NT2/D1 (cell line): Measurements from ENCODE around the gene DNAL4.

Source experiments
- DNase-seq: peaks from one replicate; pipeline ENCODE4 v3.0.0-alpha.2; 2011; ENCODE audit warnings: low read depth, low spot score
- H3K27me3 ChIP-seq: 2 replicates; pipeline ENCODE4 v1.6.0; 2011; ENCODE audit warnings: mild to moderate bottlenecking; ENCODE audit not compliant: insufficient read length, insufficient read depth
- H3K36me3 ChIP-seq: 2 replicates; pipeline ENCODE4 v1.6.1; 2011; ENCODE audit warnings: mild to moderate bottlenecking, low read length, mixed read lengths; ENCODE audit not compliant: insufficient read depth, insufficient read length
- H3K4me1 ChIP-seq: 2 replicates; pipeline ENCODE4 v1.5.1; 2011; ENCODE audit not compliant: insufficient read depth, insufficient read length
- H3K4me3 ChIP-seq: 2 replicates; pipeline ENCODE4 v1.5.1; 2011; ENCODE audit warnings: low read depth; ENCODE audit not compliant: insufficient read length
- H3K9ac ChIP-seq: 2 replicates; pipeline ENCODE4 v1.6.0; 2011; ENCODE audit warnings: low read depth; ENCODE audit not compliant: insufficient read length
- H3K9me3 ChIP-seq: 2 replicates; pipeline ENCODE4 v1.5.1; 2011; ENCODE audit warnings: mild to moderate bottlenecking, low read length; ENCODE audit not compliant: insufficient read depth
- SUZ12 ChIP-seq: IDR thresholded peaks from 2 replicates; pipeline ENCODE4 v1.6.1; 2011; ENCODE audit not compliant: insufficient read length, insufficient read depth; ENCODE audit errors: extremely low read depth
- YY1 ChIP-seq: IDR thresholded peaks from 2 replicates; pipeline ENCODE4 v1.6.1; 2011; ENCODE audit not compliant: insufficient read length, insufficient read depth
- ZNF274 ChIP-seq: IDR thresholded peaks from 2 replicates; pipeline ENCODE4 v1.6.1; 2011; ENCODE audit warnings: mild to moderate bottlenecking, low read depth, low read length

DNAL4 gene

DNA sequence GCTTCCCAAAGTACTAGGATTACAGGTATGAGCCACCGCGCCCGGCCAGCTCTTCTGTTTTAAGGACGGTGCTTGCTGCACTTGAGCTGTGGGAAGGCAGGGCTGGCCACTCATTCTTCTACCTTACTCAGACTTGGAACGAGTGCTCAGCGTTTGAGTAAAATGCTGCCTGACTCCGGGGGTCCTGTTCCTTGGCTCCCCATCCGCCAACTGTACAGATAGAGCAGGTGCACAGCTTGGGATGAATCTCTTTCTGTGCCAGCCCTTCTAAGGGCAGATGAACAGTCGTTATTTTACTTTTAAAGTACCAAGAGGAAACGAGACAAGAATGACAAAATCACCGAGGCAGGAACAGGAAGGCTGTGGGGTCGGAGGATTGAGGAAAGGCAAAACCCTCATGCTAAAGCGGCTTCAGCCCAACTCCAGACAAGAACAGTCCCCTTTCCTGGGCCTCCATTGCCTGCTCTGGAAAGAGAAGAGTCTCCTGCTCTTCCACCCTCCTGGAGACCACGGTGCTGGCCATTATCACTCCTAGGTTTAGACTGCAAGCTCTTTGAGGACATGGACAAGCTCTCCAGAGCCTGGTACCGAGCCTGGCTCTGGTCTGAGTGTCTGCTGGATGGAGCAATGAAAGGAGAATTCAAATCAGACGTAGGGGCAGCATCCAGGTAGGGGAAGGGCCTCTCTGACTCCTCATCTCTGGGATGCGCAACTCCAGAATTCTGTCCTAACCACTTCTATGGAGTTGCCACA is 37.1 kb downstream of the DNAL4 start:
- TF ChIP-seq ZNF274 (no peak), SUZ12 (no peak), YY1 (no peak)
- DNase-seq, result no peak
- H3K36me3 ChIP-seq, result peaks cover 9% of the 10 kb centered on the region
- peaks cover 14% of the 10 kb centered on the region for H3K27me3 ChIP-seq
- no peaks in the 10 kb centered on the region for H3K9me3 ChIP-seq
- peak overlapping the region; percentile 70 for H3K4me3 ChIP-seq
- peaks cover 8% of the 10 kb centered on the region for H3K4me1 ChIP-seq
- H3K9ac ChIP-seq, result peak overlapping the region; percentile 76

DNA sequence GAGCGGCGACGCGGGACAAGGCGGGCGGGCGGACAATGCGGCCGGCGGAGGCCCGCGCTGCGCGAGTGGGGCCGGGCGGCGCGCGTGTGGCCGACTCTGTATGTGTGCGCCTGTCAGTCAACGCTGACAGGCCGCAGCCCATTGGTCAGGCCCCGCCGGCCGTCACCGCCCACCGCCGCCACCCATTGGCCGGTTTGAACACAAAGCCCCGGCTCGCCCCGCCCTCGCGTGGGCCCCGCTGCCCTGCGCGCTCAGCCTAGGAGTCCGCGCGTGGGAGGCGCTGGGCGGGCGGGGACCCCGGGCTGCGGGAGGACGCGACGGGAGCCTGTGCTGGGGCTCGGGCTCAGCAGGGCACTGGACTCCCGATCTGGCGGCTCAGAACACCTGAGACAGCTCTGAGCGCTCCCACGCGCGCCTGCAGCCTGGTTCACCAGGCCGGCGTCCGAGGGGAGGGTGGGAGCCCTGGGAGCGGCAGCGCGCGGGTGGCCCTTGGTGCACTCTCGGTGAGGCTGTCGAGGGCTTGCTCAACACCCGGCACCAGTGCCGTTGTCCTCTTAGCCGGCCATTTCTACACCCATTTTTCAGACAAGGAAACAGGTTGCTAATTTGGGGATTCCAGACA is 37.9 kb downstream of the DNAL4 start, which contains the start of gene SUN2:
TSS of gene SUN2 (minus strand) at position 88 of the 622 bp plus-strand sequence. CDS start 3,370 bp downstream, outside the sequence.
- DNase-seq, result no peak
- Histone ChIP-seq H3K36me3 (peaks cover 17% of the 10 kb centered on the region), H3K9me3 (no peaks in the 10 kb centered on the region), H3K4me1 (peaks cover 6% of the 10 kb centered on the region), H3K9ac (peak within 1 kb of the TSS; percentile 76), H3K27me3 (peaks cover 14% of the 10 kb centered on the region), H3K4me3 (peak within 1 kb of the TSS; percentile 70)
- TF ChIP-seq SUZ12, result no peak
- no peak for TF ChIP-seq ZNF274
- TF ChIP-seq YY1, result no peak

DNA sequence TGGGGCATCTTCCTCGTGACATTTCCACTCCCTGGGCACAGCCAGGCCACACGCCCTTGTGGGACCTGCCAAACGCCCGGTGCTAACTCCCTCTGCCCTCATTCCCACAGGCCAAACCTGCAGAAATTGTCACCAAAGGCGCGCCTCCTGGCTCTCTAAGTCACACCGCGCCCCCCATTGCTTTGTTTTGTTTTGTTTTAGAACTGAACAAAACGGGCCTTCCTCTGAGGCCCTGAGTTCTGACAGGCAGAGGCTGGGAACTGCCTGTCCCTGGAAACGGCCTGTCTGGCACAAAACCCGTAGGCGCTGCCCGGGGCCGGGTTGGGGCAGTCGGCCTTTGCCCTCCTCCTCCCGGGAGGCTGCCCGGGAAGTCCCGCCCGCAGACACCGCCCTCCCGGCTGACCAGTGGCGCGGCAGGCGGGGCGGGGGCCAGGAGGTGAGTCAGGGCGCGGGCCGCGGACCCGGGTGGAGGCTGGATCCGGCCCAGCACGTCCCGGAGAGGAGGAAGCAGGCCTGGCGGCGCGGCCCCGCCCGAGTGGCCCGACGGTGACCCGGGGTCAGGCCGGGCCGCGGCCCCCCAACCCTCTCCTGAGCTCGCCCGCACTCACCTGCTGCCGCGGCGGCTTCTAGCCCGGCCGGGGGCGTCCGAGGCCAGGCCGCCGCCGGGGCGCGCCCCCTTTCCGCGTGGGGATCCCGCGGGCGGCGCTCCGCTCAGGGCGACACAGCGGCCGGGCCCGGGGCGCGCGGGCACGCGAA is 38.6 kb downstream of the DNAL4 start:
- Histone ChIP-seq H3K36me3 (peaks cover 24% of the 10 kb centered on the region), H3K9me3 (no peaks in the 10 kb centered on the region), H3K9ac (peak overlapping the region; percentile 67), H3K4me1 (peaks cover 3% of the 10 kb centered on the region), H3K27me3 (peaks cover 14% of the 10 kb centered on the region), H3K4me3 (peak overlapping the region; percentile 70)
- no peak for DNase-seq
- TF ChIP-seq SUZ12, result no peak
- TF ChIP-seq YY1, result no peak
- TF ChIP-seq ZNF274, result no peak

DNA sequence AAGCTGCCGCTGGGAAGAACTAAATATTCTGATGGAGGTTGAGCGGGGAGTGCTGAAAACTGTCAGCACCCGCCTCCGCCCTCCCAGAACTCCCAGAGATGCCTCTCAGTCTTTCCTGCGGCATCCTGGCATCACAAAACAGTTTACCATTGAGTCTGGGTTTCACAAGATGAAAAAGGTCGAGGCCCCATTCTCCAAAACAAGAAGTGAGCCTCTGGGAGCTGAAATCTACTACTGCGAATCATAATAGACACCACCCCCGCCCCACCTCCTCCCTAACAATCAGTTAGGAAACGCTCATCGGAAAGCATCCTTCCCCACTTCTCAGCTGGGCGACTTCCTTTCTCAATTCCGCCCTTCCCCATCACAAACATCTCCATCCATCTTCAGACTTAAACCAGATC is 39.2 kb downstream of the DNAL4 start:
- peak overlapping the region; percentile 70 for H3K4me3 ChIP-seq
- peaks cover 29% of the 10 kb centered on the region for H3K36me3 ChIP-seq
- peaks cover 2% of the 10 kb centered on the region for H3K4me1 ChIP-seq
- H3K9ac ChIP-seq, result peak overlapping the region; percentile 50
- H3K9me3 ChIP-seq, result no peaks in the 10 kb centered on the region
- no peak for DNase-seq
- TF ChIP-seq ZNF274 (no peak), YY1 (no peak), SUZ12 (no peak)
- peaks cover 14% of the 10 kb centered on the region for H3K27me3 ChIP-seq

DNA sequence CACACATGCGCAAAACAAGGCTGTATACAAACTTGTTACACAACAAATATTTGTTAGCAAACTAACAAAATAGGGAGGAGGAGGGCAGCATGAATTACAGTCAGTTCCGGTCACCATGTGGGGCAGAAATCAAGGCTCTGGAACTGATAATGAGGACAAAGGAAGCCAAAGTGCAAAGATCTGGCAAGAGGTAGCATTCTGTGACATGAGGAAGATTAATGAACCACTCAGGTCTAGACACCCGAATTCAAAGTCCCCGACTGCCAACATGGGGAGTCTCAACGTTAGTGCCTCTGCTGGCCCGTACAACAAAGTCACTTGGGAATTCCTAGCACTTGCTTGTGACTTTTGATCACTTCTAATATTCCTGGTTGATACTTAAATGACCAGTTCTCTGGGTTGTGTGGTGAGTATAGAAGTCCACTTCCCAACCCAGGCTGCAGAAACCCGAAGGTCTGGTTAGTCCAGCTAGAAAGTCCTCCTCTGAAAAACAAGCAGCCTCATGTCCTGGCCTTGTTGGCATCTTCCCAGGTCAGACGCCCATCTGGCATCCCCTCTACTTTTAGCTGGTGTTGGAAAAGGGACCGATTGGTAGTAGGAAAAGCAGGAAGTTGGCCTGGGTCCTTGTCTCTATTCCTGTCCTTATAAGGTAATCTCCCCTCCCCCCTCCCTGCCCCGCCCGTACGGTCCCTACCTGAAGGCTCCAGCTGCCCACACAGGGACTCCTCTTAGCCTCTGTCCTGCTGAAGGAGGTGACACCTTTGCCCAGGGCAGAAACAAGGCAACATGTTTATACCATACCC is 39.8 kb downstream of the DNAL4 start:
- no peak overlapping the region for H3K4me3 ChIP-seq
- peaks cover 14% of the 10 kb centered on the region for H3K27me3 ChIP-seq
- H3K9ac ChIP-seq, result no peak overlapping the region
- no peak for DNase-seq
- H3K4me1 ChIP-seq, result no peaks in the 10 kb centered on the region
- no peaks in the 10 kb centered on the region for H3K9me3 ChIP-seq
- H3K36me3 ChIP-seq, result peaks cover 35% of the 10 kb centered on the region
- TF ChIP-seq ZNF274, result no peak
- TF ChIP-seq SUZ12, result no peak

DNA sequence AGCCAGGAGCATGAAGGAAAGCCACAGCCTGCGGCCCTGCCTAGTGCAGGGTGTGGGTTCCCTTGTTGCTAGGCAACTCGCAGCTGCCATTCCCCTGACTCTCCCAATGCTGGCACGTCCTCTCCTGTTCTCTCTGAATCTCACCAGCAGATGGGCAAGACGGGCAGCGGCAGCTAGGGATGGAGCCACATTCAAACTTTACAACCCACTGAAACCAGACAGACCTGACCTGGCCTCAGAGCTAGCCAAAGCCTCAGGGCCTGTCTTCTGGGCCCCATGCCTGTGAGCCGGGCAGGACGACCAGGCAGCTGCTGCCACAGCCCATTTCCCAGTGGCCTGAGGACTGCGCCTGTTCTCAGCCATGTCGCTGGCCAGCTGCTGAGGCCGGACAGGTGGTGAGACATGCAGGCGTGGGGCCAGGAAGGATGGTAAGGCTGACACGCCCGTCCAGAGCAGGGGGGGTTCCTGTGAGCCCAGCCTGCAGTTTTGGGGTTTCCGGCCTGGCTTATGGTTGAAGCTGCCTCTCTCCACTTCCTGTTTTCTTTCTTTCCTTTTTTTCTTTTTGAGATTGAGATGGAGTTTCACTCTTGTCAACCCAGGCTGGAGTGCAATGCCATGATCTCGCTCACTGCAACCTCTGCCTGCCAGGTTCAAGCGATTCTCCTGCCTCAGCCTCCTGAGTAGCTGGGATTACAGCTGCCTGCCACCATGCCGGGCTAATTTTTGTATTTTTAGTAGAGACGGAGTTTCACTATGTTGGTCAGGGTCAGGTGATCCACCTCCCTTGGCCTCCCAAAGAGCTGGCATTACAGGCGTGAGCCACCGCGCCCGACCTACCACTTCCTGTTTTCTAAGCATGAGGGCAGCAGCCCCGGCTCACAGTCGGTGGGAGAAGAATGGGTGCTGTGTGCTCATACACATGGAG is 42.3 kb downstream of the DNAL4 start:
- H3K4me3 ChIP-seq, result no peak overlapping the region
- TF ChIP-seq YY1, result no peak
- TF ChIP-seq SUZ12, result no peak
- TF ChIP-seq ZNF274, result no peak
- peaks cover 8% of the 10 kb centered on the region for H3K27me3 ChIP-seq
- H3K9me3 ChIP-seq, result no peaks in the 10 kb centered on the region
- H3K9ac ChIP-seq, result no peak overlapping the region
- DNase-seq, result no peak
- H3K36me3 ChIP-seq, result peaks cover 47% of the 10 kb centered on the region
- H3K4me1 ChIP-seq, result no peaks in the 10 kb centered on the region
